ENCODE data around the gene INMT. TPM values are rescaled to one million over a fixed set of nuclear protein-coding genes. Genes with fewer than 3 reads are reported as not detected.

Gene INMT
- total and polyA plus RNA-seq, 2 experiments from 2014 or later = 0.79 to 1.1 TPM

DNA sequence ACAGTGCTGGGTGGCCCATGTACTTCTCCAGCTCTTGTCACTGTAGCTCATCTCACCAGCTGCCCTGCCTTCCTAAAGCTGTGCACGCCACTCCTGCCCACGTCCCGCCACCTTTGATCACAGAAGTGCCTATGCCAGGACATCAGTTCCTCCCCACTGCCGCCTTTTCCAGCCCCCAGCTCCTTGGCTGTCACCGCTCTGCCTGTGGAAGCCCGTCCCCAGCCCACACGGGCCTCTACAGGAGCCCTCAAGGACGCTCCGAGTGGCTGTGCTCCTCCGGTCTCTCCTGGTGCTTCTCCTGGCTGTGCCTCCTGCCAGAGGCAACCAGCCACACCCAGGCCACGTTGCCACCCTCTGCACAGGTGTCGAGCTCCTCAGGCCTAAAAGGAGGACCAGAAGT is 19.3 kb upstream of the INMT start:
- no peaks in the 10 kb centered on the region for H3K27me3 ChIP-seq (ENCODE audit: insufficient read depth)
- ATAC-seq = no peak
- H3K27ac ChIP-seq (ENCODE audit: low read depth) = no peak overlapping the region
- no peak for DNase-seq (ENCODE audit: low spot score)
- Mint-ChIP-seq H3K27me3 (ENCODE audit: insufficient read depth, low read depth, poor library complexity) (peaks cover 12% of the 10 kb centered on the region), H3K36me3 (ENCODE audit: low read depth) (peaks cover 4% of the 10 kb centered on the region; the same call in 2 of the 3 replicates), H3K27ac (no peak overlapping the region), H3K9me3 (peaks cover 4% of the 10 kb centered on the region; the same call in 2 of the 3 replicates), H3K4me3 (no peak overlapping the region), H3K4me1 (peaks cover 27% of the 10 kb centered on the region)
- H3F3A ChIP-seq (replicated peaks; ENCODE audit: low read depth) = no peaks in the 10 kb centered on the region
- H3K79me2 ChIP-seq (replicated peaks; ENCODE audit: insufficient read depth) = no peaks in the 10 kb centered on the region
- no peaks in the 10 kb centered on the region for H3K9me2 ChIP-seq (ENCODE audit: insufficient read depth)
- H3K4me1 ChIP-seq (ENCODE audit: insufficient read depth) = peaks cover 11% of the 10 kb centered on the region
- H3K4me2 ChIP-seq = no peak overlapping the region
- TF ChIP-seq NANOG (IDR thresholded peaks at IDR 0.05; ENCODE audit: borderline replicate concordance) (no peak), POLR2AphosphoS5 (IDR thresholded peaks at IDR 0.05; ENCODE audit: low read depth) (no peak), JUNB (IDR thresholded peaks at IDR 0.05; ENCODE audit: unreplicated experiment) (no peak), EZH2 (IDR thresholded peaks at IDR 0.05; ENCODE audit: low read depth, unreplicated experiment) (no peak), ZNF331 (CRISPR knock-in tag; IDR thresholded peaks at IDR 0.05; ENCODE audit: low read depth) (no peak)
- TF ChIP-seq, protein P1, sequence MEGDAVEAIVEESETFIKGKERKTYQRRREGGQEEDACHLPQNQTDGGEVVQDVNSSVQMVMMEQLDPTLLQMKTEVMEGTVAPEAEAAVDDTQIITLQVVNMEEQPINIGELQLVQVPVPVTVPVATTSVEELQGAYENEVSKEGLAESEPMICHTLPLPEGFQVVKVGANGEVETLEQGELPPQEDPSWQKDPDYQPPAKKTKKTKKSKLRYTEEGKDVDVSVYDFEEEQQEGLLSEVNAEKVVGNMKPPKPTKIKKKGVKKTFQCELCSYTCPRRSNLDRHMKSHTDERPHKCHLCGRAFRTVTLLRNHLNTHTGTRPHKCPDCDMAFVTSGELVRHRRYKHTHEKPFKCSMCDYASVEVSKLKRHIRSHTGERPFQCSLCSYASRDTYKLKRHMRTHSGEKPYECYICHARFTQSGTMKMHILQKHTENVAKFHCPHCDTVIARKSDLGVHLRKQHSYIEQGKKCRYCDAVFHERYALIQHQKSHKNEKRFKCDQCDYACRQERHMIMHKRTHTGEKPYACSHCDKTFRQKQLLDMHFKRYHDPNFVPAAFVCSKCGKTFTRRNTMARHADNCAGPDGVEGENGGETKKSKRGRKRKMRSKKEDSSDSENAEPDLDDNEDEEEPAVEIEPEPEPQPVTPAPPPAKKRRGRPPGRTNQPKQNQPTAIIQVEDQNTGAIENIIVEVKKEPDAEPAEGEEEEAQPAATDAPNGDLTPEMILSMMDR (conservative IDR thresholded peaks at IDR 0.05; ENCODE audit: low read depth in 2 of 2) = no peak
- TF ChIP-seq, protein P2, sequence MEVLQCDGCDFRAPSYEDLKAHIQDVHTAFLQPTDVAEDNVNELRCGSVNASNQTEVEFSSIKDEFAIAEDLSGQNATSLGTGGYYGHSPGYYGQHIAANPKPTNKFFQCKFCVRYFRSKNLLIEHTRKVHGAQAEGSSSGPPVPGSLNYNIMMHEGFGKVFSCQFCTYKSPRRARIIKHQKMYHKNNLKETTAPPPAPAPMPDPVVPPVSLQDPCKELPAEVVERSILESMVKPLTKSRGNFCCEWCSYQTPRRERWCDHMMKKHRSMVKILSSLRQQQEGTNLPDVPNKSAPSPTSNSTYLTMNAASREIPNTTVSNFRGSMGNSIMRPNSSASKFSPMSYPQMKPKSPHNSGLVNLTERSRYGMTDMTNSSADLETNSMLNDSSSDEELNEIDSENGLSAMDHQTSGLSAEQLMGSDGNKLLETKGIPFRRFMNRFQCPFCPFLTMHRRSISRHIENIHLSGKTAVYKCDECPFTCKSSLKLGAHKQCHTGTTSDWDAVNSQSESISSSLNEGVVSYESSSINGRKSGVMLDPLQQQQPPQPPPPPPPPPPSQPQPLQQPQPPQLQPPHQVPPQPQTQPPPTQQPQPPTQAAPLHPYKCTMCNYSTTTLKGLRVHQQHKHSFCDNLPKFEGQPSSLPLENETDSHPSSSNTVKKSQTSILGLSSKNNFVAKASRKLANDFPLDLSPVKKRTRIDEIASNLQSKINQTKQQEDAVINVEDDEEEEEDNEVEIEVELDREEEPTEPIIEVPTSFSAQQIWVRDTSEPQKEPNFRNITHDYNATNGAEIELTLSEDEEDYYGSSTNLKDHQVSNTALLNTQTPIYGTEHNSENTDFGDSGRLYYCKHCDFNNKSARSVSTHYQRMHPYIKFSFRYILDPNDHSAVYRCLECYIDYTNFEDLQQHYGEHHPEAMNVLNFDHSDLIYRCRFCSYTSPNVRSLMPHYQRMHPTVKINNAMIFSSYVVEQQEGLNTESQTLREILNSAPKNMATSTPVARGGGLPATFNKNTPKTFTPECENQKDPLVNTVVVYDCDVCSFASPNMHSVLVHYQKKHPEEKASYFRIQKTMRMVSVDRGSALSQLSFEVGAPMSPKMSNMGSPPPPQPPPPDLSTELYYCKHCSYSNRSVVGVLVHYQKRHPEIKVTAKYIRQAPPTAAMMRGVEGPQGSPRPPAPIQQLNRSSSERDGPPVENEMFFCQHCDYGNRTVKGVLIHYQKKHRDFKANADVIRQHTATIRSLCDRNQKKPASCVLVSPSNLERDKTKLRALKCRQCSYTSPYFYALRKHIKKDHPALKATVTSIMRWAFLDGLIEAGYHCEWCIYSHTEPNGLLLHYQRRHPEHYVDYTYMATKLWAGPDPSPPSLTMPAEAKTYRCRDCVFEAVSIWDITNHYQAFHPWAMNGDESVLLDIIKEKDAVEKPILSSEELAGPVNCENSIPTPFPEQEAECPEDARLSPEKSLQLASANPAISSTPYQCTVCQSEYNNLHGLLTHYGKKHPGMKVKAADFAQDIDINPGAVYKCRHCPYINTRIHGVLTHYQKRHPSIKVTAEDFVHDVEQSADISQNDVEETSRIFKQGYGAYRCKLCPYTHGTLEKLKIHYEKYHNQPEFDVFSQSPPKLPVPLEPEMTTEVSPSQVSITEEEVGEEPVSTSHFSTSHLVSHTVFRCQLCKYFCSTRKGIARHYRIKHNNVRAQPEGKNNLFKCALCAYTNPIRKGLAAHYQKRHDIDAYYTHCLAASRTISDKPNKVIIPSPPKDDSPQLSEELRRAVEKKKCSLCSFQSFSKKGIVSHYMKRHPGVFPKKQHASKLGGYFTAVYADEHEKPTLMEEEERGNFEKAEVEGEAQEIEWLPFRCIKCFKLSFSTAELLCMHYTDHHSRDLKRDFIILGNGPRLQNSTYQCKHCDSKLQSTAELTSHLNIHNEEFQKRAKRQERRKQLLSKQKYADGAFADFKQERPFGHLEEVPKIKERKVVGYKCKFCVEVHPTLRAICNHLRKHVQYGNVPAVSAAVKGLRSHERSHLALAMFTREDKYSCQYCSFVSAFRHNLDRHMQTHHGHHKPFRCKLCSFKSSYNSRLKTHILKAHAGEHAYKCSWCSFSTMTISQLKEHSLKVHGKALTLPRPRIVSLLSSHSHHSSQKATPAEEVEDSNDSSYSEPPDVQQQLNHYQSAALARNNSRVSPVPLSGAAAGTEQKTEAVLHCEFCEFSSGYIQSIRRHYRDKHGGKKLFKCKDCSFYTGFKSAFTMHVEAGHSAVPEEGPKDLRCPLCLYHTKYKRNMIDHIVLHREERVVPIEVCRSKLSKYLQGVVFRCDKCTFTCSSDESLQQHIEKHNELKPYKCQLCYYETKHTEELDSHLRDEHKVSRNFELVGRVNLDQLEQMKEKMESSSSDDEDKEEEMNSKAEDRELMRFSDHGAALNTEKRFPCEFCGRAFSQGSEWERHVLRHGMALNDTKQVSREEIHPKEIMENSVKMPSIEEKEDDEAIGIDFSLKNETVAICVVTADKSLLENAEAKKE (CRISPR knock-in tag; IDR thresholded peaks at IDR 0.05) = no peak
- H4K20me1 ChIP-seq (replicated peaks; ENCODE audit: insufficient read depth) = no peaks in the 10 kb centered on the region
- no peak overlapping the region for H2AFZ ChIP-seq
- no peaks in the 10 kb centered on the region for H3K36me3 ChIP-seq (ENCODE audit: insufficient read depth)
- no peak overlapping the region for H3K4me3 ChIP-seq

Data from GM23338 (cell line).